Erythroblast (primary cell): Measurements from ENCODE around the gene FLCN.

ENCODE experiments used
- GATA1 ChIP-seq: IDR thresholded peaks from 2 replicates; pipeline ENCODE4 v1.6.1; 2011; ENCODE audit warnings: low read depth, mild to moderate bottlenecking, control low read depth, low read length, moderate library complexity
- POLR2A ChIP-seq: IDR thresholded peaks from 2 replicates; pipeline ENCODE4 v1.6.1; 2011; ENCODE audit warnings: mild to moderate bottlenecking, low read length

DNA sequence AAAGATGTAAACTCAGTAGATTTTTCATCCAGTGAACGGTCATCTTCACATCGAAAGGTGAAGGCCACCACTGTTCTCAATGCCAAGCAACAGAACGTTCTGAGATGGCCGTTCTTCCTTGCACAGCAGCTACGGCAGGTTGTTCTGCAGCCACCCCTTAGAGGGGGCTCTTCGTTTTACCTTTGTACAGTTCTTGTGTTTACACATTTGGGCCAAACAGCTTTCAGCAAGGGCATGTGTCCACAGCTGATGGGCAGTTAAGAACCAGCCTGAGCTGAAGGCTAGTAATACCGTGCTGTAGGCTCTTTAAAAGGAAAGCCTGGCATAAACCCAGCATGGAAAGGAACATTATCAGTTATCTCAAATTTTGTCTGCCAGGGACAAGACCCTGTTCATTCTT lies 46.8 kb downstream of the FLCN start:
- TF ChIP-seq POLR2A = no peak
- TF ChIP-seq GATA1 = no peak
